ENCODE measurements around the gene C1QB. TPM values are rescaled to one million over a fixed set of nuclear protein-coding genes. Genes with fewer than 3 reads are reported as not detected.
"Not testable (repeated sequence)": the region's sequence is repeated elsewhere in the genome, so short reads cannot be mapped to it uniquely, and the experiment has no call there.

C1QB gene
- polyA plus RNA-seq, 2 of the 4 experiments (the other 2 are of a cell fraction) = not detected

- no peak for TF ChIP-seq RNF2 (IDR thresholded peaks at IDR 0.05; ENCODE audit: borderline replicate concordance, low read depth)
- no peak for TF ChIP-seq FOXS1 (CRISPR knock-in tag; IDR thresholded peaks at IDR 0.05)
- no peak for TF ChIP-seq CBX8 (IDR thresholded peaks at IDR 0.05)
- no peak for TF ChIP-seq EP300 (IDR thresholded peaks at IDR 0.05)
- TF ChIP-seq ZFP36 (IDR thresholded peaks at IDR 0.05; ENCODE audit: borderline replicate concordance, partially characterized antibody) = no peak
- H3K4me2 ChIP-seq = no peak overlapping the region
These were observed 49.5 kb downstream of the C1QB start for GRCh38 chr1:22702296-22703085.

GRCh38 chr1:22704440-22705067, 51.5 kb downstream of the C1QB start:
- H3K4me1 ChIP-seq = 0 out of 3 replicates have a peak, but pooled peaks cover 1% of the 10 kb centered on the region
- no peak overlapping the region for H3K4me2 ChIP-seq
- peak; percentile 75 to 88 for DNase-seq (ENCODE audit: low read depth in 1 of 2, low spot score in 1 of 2)
- no peaks in the 10 kb centered on the region for H3K9me3 ChIP-seq
- TF ChIP-seq RAD21 (conservative IDR thresholded peaks at IDR 0.05 in 1 of 2, IDR thresholded peaks at IDR 0.05 in 1 of 2) (peak; percentile 77 to 86), ESRRA (IDR thresholded peaks at IDR 0.05; ENCODE audit: borderline replicate concordance, low read length) (no peak), SMC3 (IDR thresholded peaks at IDR 0.05) (peak; percentile 88), CTCF (IDR thresholded peaks at IDR 0.05) (peak; percentile 73), BHLHE40 (IDR thresholded peaks at IDR 0.05; ENCODE audit: low read depth, low read length) (no peak), FOSL2 (IDR thresholded peaks at IDR 0.05) (no peak), FOSL2 (CRISPR knock-in tag; IDR thresholded peaks at IDR 0.05) (peak; percentile 58; the same call in 1 of the 2 replicates), HOXB5 (CRISPR knock-in tag; IDR thresholded peaks at IDR 0.05) (no peak), HEYL (CRISPR knock-in tag; IDR thresholded peaks at IDR 0.05) (no peak)
- peak; percentile 77 to 98 for ATAC-seq
- peak overlapping the region in 1 of 2 experiments; percentile 63; a peak in 2 of 6 replicates for H3K27ac ChIP-seq
- FAIRE-seq = no peak
- POLR2A ChIA-PET = interaction anchor here (1.3 to 1.7 kb wide), 2 partner anchors 41 to 157 kb away, joined by 4 to 6 read pairs; no protein-coding TSS in a partner anchor
- 41% methylated on average over 2 of the region's 2 CpGs for WGBS (ENCODE audit: missing lambda C conversion rate)
- CTCF ChIA-PET = interaction anchor here (0.6 to 5.0 kb wide), 63 partner anchors 12 to 683 kb away, joined by 3 to 46 read pairs (median 5); no protein-coding TSS in a partner anchor
- H3K4me3 ChIP-seq = no peak overlapping the region

More at GRCh38 chr1:22702296-22703085, 49.5 kb downstream of the C1QB start:
- 67% methylated on average over 12 of the region's 12 CpGs for WGBS (ENCODE audit: missing lambda C conversion rate)
- Histone ChIP-seq H3K4me1 (no peaks in the 10 kb centered on the region), H3K27ac (0 out of 6 replicates have a peak overlapping the region, but pooled peaks of 1 of the 2 experiments have one; percentile 33), H3K4me3 (no peak overlapping the region), H3K9me3 (no peaks in the 10 kb centered on the region)
- POLR2A ChIA-PET = no interaction called here
- ATAC-seq (no peak), FAIRE-seq (no peak), DNase-seq (ENCODE audit: low read depth in 1 of 2, low spot score in 1 of 2) (no peak)
- CTCF ChIA-PET = interaction anchor here (0.6 to 5.0 kb wide), 17 partner anchors 10 to 262 kb away, joined by 3 to 46 read pairs (median 4); no protein-coding TSS in a partner anchor

GRCh38 chr1:22705586-22705985, 52.5 kb downstream of the C1QB start:
- no peak overlapping the region for H3K4me3 ChIP-seq
- DNase-seq (ENCODE audit: low read depth in 1 of 2, low spot score in 1 of 2) (no peak), ATAC-seq (no peak), FAIRE-seq (no peak)
- no peak overlapping the region for H3K27ac ChIP-seq
- no peak overlapping the region for H3K4me2 ChIP-seq
- 0 out of 3 replicates have a peak, but pooled peaks cover 7% of the 10 kb centered on the region for H3K4me1 ChIP-seq
- ChIA-PET CTCF (interaction anchor here (1.1 to 5.0 kb wide), 22 partner anchors 12 to 259 kb away, joined by 3 to 46 read pairs (median 8); no protein-coding TSS in a partner anchor), POLR2A (no interaction called here)
- no peaks in the 10 kb centered on the region for H3K9me3 ChIP-seq
- TF ChIP-seq MAFK (IDR thresholded peaks at IDR 0.05; ENCODE audit: partially characterized antibody) (no peak), GATA3 (IDR thresholded peaks at IDR 0.05; ENCODE audit: borderline replicate concordance) (no peak), HEYL (CRISPR knock-in tag; IDR thresholded peaks at IDR 0.05) (no peak), EHMT2 (IDR thresholded peaks at IDR 0.05; ENCODE audit: low read depth) (no peak), HES2 (IDR thresholded peaks at IDR 0.05) (no peak), TFCP2L1 (CRISPR knock-in tag; IDR thresholded peaks at IDR 0.05) (no peak), RARB (CRISPR knock-in tag; IDR thresholded peaks at IDR 0.05) (no peak), RAD21 (conservative IDR thresholded peaks at IDR 0.05 in 1 of 2, IDR thresholded peaks at IDR 0.05 in 1 of 2) (no peak), KDM5A (IDR thresholded peaks at IDR 0.05) (no peak)

- POLR2A ChIA-PET = not testable (repeated sequence)
These were observed 53.1 kb downstream of the C1QB start for GRCh38 chr1:22706100-22706499.

More at GRCh38 chr1:22706100-22706499, 53.1 kb downstream of the C1QB start:
- H3K4me1 ChIP-seq; FAIRE-seq; H3K27ac ChIP-seq; H3K9me3 ChIP-seq; H3K4me3 ChIP-seq; DNase-seq (ENCODE audit: low read depth in 1 of 2, low spot score in 1 of 2); ATAC-seq; H3K4me2 ChIP-seq: not testable (repeated sequence)
- 84% methylated on average over 4 of the region's 4 CpGs for WGBS (ENCODE audit: missing lambda C conversion rate)
- CTCF ChIA-PET = interaction anchor here (1.6 to 1.7 kb wide), 2 partner anchors 32 to 41 kb away, joined by 4 to 5 read pairs; no protein-coding TSS in a partner anchor
